Superior temporal gyrus (tissue), 1 donor: ENCODE results near the gene WEE2.
"Not testable (repeated sequence)": the region's sequence is repeated elsewhere in the genome, so short reads cannot be mapped to it uniquely, and the experiment has no call there.

Experiments
- DNase-seq: peaks from one replicate; pipeline ENCODE4 v3.0.0-alpha.2; 2016; ENCODE audit errors: extremely low spot score

The WEE2 gene

DNA sequence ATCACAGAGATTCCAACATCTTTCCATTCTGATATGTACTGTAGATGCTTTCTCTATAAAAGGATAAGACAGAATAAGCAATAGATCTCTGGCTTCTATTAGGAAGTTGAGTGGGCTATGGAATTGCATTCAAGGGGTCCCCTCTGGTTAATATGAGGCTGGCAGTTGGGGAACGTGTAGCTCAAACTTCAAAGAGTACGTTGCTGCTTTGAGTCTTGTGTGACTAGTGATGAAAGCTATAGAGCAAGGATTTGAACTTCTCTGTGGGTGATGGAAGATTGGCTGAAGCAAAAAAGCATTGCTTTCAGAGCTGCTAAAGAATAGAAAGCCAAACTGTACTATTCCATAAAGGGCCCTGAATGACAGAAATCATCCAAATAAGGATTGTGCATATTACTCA lies 6.4 kb downstream of the WEE2 start:
- DNase-seq = no peak

DNA sequence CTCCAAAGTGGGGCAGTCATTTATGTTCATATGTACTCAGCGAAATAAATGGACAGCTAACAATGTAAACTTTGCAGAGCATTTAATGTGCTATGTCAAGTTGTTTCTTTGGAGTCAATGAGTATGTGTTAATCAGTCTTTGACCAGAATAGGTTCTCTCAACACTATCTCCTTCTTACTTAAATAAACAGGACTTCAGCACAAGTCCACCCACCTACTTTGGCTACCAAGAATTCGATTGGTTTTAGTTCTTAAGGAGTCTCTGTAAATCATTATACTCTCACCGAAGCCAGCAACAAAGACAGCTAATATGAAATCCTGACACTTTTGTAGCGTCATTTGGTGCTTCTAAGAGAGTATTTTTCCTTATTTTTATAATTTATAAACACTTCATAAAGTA lies 6.9 kb downstream of the WEE2 start:
- no peak for DNase-seq

DNA sequence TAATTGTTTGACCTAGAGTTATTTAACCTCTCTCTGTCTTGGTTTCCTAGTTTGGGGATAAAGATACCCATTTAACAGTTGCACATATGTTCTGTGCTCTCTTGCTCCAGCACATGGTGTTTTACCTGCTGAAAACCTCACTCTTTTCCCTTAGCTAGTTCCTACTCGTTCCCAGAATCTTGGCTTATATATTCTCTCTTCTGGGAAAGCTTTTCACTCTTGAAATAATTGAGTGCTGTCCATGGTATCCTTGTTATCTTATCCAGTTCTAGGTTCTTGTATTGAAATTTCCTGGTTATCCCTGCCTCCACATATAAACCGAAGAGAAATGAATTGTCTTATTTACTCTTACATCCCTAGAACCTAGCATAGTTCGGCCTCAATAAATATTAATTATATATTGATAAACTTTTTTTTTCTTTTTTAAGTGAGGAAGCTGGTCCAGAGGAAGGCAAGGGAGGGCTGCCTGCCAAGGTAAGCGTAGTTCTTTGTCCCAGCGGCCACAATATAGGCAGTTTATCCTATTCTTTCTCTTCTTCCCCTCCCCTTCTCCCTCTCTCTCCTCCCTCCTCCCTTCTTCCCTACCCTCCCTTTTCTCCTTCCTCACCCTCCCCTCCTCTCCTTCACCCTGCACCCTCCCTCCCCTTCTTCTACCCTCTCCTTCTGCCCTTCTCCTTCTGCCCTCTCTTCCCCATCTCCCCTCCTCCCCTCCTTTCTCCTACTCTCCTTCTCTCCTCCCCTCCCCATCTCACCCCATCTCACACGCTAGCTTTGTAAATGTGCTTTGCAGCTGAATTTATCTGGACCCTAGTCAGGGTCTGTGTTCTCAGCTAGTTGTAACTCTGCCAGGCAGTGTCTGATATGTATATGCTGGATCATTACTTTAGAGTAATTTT lies 7.9 kb downstream of the WEE2 start:
- DNase-seq = no peak

DNA sequence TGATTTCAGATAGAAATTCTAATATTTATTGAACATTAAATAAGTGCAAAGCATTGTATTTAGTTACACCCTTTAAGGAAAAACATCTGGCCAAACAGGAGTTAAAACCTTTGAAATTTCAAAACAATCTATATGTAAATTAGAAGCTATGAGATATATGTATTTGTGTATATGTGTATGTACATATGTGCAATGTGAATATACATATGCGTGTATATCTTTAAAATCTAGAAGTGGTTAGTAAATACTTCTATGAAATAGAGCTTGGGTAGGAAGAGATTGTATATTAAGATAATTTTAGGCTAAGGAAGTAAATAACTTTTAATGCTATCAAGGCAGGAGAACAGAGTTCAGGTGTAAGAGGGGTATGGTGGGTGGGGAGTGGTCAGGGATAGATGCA lies 9.3 kb downstream of the WEE2 start:
- no peak for DNase-seq

DNA sequence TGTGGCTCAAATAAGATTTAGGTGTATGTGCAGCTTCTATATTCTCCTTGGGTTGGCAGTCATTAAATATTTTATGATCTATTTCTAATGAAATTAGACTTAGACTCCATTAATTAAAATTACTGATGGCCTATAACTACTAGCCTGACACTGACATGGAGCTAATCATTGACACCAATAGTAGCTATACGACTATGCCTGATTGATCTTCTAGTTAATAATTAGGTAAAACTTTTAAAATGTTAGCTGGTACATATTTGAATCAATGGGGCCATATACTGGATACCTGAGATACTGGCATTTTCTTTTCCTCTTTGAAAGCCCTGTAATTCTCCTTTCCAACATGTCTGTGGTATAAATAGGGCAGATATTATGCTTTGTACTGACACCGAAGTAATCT lies 14.4 kb downstream of the WEE2 start:
- DNase-seq = no peak

DNA sequence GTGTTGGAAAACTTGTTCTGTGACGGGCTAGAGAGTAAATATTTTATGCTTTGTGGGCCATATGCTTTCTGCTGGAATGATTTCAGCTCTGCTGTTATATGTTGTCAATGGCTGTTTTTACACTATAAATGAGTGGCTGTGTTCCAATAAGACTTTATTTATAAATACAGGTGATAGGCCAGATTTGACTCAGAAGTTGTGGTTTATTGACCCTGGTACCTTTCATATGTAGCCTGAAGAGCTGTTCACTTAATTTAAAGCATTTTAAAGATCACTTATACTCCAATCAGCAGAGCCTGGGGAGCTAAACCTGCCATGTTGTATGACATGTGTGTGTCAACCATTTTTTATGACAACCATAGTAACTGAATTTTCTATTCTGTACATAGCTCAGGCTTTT lies 20.9 kb downstream of the WEE2 start:
- no peak for DNase-seq

DNA sequence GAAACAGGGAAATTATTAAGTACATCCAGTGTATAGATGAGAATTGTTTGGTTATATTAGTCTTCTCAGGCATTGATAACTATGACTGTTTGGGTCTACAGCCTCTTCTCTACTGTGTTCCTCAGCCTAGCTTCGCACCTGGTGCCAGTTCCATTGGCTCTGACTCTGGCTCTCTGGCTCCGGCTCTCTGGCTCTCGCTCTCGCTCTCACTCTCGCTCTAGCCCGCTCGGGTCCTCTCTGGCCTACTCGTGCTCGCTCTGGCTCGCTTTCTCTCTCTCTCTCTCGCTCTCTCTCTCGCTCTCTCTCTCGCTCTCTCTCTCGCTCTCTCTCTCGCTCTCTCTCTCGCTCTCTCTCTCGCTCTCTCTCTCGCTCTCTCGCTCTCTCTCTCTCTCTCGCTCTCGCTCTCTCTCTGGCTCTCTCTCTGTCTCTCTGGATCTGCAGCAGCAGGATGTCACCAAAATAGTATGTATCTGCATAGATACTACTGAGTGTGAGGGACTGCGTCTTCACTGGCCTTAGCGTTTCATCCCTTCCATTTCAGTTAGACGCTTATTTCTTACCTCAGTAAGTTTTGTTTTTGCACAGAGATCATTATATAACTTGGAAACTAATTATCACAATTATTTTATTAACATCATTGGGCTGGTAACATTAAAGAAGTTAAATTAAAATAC lies 23.5 kb downstream of the WEE2 start:
- DNase-seq = no peak

DNA sequence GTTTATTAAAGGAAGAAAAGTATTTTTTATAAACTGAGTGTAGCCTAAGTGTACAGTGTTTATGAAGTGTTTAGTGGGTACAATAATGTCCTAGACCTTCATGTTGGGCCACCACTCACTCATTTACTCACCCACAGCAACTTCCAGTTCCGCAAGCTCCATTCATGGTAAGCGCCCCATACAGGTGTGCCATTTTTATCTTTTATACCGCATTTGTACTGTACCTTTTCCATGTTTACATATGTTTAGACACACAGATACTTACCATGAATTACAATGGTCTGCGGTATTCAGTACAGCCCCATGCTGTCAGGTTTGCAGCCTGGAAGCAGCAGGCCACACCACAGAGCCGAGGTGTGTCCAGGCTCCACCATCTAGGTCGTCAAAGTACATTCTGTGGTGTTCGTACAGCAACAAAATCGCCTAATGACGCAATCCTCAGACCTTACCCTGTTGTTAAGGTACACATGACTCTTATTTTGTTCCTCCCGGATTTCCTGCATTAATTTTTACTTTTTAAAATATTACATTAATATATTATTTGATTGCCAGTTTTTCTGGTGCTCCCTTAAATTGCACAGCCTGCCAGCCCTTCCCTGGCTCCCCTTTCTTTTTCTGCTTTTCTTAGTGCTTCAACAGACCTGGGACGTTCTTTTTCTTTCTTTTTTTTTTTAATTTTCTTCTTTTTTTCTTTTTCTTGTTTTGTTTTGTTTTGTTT lies 29.1 kb downstream of the WEE2 start:
- DNase-seq = no peak

DNA sequence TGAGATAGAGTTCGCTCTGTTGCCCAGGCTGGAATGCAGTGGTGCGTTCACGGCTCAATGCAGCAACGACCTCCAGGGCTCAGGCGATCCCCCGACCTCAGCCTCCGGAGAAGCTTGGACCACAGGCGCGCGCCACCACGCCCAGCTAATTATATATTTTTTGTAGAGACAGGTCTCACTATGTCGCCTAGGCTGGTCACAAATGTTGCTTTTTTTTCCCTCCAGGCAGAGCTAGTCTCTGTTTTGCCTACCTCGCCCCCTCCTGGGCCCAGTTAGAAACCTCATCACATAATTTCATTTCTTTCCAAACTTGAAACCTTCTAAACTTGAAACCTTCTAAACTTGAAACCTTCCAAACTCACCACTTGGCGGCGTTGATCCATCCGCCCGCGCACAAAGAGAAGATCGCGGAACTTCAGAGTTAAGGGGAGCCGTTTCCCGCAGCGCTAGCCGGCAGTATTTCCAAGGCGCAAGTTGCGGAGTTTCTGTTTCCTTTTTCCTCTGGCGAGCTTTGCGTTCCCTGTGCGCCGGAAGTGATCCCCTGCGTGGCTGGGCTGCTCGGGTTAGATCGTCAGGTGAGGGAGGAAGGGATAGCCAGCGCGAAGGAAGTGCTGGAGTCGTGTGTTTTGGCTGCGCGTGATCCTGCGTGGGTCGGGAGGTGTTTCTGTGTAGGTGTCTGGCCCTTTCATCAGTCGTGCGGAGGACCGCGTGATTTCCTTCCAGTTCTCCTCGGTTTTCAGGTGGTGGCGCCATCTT lies 29.9 kb downstream of the WEE2 start, which contains the start of gene SSBP1:
SSBP1 (plus strand) TSS at position 523 of the 756 bp plus-strand sequence. CDS start 809 bp downstream, outside the sequence.
- DNase-seq = peak; percentile 99

DNA sequence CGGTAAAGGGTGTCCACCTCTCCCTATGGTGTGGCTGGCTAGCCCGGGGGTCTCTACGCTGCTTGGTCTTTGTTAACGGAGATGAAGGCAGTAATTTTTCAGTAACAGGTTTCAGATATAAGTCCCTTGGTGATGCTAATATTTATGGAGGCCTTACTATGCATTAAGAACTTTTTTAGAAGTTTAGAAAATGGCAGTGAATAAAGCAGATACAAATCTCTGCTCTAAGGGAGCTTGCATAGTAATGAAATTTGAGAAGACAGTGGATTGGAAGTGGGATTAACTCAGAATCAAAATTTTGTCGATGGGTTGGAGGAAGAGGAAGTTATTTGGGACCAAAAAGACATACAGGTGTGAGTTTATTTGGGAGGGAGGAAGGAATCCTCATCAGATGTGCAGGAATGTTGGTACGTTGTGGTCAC lies 30.4 kb downstream of the WEE2 start:
- DNase-seq = no peak

DNA sequence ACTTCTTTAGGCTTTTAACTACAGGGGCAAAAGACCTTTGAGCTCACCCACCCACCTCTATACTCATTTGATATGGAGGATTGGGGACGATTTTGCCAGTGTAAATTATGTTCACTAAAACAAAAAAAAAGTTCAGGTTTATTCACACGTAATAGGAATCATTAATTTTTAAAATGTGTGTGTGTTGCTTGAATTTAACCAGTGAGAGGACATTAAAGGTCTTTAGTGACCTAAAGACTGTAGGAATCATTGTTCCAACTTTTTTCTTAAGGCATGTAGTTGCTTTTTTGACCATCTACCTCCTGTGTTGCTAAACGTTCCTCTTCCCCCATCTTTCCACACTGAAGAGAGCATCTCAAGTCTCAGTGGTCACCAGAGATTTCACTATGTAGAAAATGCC lies 31.1 kb downstream of the WEE2 start:
- DNase-seq = no peak

DNA sequence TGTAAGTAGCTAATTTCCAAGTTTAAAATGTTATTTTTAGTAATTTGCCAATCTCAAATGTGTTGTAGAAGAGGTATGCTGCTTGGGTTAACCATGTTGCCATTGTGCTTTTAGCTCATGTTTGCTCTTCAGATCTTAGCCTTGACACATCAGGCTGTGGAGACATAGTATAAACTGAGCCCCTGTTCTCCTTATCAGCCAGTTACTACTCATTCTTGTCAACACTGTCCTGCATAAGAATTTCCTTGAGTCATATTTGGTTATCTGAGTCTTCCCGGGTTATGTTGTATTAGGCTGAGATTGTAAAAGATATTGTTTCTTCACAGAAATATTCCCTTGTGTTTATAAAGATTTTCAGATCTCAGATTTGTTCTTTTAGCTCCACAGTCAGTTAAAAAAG lies 34.1 kb downstream of the WEE2 start:
- no peak for DNase-seq

DNA sequence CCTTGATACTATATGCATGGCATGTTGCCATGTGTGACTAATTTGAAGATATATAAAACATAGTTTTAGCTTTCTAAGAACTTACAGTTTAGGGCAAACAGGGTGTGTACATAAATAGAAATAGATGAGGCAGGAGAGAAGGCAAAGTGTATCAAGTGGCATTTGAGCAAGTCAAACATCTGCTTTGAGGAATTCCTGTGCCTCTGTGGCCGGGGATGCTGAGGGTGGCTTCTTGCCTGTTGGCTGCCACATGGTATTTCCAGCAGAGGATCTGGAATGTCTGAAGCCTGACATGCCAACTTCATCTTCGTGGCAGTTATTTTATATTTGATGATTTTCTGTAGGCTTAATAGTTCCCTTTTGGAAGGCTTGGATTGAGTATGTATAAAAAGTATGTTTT lies 36.0 kb downstream of the WEE2 start:
- no peak for DNase-seq

DNA sequence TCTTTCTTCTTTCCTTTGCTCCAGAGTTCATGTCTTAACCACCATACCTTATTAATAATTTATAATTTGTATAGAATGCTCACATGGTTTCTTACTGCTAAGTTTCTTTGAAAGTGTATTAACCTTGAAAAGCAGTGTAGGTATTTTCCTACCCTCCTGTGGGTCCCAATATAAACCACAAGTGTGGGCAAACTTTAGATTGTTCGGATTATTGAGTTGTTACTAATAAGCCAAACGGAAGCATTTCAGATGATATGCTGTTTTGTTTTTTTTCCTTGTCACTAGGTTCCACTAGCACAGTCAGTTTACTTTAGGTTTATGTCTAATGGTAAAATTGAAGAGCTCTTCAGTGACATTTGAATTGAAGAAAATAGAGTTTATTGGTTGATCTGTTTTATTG lies 40.2 kb downstream of the WEE2 start:
- DNase-seq = no peak

DNA sequence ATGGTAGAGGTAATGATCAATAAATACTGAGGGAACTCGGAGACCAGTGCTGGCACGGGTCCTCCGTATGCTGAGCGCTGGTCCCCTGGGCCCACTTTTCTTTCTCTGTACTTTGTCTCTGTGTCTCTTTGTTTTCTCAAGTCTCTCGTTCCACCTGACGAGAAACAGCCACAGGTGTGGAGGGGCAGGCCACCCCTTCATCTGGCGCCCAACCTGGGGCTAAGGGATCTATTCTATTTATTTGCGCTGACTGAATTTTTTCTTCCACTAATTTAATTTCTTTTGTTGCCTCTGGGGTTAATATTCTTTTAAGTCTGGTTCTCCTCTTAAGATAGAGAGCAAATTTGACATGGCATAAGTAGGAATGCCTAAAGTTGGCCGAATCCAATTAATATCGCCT lies 43.8 kb downstream of the WEE2 start:
- not testable (repeated sequence) for DNase-seq

DNA sequence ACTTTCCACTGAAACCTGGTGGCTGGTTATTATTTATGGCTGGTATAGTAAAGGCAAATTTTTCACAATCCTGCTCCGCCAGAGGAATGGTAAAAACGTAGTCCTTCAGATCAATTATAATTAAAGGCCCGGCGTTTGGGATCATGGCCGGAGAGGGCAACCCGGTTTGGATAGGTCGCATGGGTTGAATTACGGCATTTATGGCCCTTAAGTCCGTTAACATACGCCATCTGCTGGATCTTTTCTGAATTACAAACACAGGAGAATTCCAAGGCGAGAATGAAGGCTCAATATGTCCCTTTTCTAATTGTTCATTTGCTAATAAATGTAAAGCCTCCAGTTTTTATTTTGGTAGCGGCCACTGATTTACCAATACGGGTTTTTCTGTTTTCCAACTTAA lies 44.5 kb downstream of the WEE2 start:
- no peak for DNase-seq

DNA sequence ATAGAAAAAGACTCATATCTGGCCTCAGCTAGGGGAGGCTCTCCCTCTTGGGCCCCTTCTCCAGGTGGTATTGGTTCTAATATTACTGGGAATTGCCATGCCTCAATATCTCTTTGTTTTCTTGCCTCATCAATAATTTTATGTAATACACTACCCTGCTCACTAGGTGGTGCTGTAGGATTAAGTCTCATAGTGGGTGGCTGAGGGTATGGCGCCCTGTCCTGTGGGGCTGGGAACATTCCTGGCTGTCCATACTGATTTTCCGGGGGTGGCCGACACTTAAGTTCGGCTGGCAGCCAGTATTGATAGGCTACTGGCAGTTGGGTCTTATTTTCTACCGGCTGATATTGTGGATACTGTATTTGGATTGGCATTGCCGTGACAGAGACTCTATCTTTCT lies 46.8 kb downstream of the WEE2 start:
- DNase-seq = no peak

DNA sequence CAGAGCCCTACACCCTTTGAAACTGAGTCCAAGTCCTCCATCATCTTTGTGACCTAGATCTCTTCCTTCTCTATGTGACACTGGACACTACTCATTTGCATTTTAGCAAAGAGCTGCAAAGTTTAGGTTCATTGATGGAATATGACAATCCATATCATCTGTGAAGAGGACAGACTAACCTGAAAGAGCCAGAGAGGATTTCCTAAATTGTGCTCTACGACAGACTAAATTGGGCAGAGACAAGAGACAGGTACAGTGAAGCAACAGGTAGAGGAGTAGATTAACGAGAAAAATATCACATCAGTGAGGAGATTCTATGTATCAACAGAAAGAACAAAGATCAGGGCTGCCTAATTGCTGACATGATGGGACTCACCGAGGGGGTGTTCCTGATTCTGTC lies 55.6 kb downstream of the WEE2 start, which contains the start of gene TAS2R3:
TAS2R3 (plus strand) TSS at position 301 of the 400 bp plus-strand sequence; CDS start at position 363, 62 bp downstream.
- no peak for DNase-seq

DNA sequence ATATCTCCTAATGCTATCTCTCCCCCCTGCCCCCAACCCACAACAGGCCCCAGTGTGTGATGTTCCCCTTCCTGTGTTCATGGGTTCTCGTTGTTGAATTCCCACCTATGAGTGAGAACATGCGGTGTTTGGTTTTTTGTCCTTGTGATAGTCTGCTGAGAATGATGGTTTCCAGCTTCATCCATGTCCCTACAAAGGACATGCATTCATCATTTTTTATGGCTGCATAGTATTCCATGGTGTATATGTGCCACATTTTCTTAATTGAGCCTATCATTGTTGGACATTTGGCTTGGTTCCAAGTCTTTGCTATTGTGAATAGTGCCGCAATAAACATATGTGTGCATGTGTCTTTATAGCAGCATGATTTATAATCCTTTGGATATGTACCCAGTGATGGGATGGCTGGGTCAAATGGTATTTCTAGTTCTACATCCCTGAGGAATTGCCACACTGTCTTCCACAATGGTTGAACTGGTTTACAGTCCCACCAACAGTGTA lies 62.0 kb downstream of the WEE2 start:
- DNase-seq = not testable (repeated sequence)

DNA sequence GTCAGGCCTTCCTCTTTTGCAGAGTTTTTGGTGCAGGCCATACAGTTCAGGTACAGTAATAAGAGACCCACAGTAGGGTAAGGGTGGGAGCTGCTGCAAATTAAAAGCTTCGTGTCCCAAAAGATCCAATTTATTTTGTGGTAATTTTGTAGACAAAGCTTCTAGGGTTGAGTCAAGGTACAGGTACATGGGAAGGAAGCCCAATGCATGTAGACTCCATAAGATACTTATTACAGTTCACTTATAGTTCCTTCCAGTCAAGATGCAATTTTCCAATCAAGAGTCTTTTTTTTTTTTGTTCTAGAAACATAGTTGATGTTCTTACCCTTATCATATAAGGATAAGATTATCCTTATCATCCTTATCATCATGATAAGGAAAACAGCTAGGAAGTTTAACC lies 68.2 kb downstream of the WEE2 start, which contains the start of gene TAS2R4:
TAS2R4 (plus strand) TSS at position 301 of the 400 bp plus-strand sequence. CDS start 1,815 bp downstream, outside the sequence.
- no peak for DNase-seq
